Stimulated activated CD8-positive, alpha-beta memory T cell treated with anti-CD3 and anti-CD28 coated beads, Interleukin-4, amount 100 ng/mL, for 4 hours (primary cell): ENCODE data around the gene TESK1.

Experiments
- DNase-seq, 2 donors: peaks; one replicate each; pipeline ENCODE4 v3.0.0-alpha.2; 2020; ENCODE audit warnings: low read depth in 2 of 2, low spot score in 1 of 2

Gene TESK1, protein sequence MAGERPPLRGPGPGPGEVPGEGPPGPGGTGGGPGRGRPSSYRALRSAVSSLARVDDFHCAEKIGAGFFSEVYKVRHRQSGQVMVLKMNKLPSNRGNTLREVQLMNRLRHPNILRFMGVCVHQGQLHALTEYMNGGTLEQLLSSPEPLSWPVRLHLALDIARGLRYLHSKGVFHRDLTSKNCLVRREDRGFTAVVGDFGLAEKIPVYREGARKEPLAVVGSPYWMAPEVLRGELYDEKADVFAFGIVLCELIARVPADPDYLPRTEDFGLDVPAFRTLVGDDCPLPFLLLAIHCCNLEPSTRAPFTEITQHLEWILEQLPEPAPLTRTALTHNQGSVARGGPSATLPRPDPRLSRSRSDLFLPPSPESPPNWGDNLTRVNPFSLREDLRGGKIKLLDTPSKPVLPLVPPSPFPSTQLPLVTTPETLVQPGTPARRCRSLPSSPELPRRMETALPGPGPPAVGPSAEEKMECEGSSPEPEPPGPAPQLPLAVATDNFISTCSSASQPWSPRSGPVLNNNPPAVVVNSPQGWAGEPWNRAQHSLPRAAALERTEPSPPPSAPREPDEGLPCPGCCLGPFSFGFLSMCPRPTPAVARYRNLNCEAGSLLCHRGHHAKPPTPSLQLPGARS

DNA sequence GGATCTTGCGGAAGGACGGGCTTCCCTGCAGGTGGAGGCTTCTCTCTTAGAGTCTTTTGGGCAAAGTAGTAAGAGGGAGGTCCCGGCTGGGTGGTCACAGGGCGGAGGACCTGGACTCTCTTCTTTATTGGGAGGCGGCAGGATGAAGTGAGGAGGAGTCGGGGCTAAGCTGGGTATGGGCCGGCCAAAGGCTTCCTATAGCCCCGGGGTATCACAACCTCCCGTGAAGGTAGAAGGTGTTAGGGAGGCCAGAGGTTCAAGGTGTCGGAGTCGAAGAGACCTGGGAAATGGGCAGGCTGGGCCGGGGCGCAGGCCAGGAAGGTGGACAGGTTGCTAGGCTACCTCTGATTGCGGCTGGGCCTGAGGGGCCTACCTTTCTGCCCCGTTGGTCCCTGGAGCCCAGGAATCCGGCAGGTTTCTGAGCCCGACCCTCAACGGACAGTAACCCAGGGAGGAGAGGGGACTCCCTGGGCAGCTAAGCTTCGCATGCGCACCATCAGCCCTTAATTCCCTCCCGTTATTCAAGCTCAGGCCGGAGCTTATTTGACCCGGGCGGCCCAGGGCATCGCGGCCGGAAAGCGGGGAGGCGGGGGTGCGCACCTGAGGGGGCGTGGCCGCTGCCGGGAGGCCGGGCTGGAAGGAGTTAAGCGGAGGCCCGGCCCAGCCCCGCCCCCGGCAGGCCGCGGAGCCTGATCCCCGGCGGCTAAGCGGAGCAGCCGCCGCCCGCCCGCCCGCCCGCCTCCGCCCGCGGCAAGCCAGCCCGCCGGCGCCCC, at the start of gene TESK1:
TSS of gene TESK1 (plus strand) at position 685 of the 773 bp plus-strand sequence. CDS start 358 bp downstream, outside the sequence.
- peak; percentile 47 to 66 for DNase-seq

DNA sequence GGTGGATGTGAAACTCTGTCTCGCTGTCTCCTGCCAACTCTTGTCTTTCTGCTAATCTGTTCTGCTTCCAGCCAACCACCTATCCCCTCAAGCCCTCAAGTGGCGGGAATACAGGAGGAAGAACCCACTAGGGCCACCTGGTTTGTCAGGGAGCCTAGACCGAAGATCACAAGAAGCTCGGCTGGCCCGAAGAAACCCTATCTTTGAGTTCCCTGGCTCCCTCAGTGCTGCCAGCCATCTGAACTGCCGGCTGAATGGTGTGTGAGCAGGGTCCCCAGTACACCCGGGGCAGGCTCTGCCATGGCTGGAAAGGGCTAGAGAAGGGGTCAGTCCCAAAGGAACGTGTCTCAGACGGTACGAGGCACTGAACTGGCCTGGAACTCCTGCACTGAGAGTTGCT, 49.2 kb upstream of the TESK1 start:
- DNase-seq, result no peak

DNA sequence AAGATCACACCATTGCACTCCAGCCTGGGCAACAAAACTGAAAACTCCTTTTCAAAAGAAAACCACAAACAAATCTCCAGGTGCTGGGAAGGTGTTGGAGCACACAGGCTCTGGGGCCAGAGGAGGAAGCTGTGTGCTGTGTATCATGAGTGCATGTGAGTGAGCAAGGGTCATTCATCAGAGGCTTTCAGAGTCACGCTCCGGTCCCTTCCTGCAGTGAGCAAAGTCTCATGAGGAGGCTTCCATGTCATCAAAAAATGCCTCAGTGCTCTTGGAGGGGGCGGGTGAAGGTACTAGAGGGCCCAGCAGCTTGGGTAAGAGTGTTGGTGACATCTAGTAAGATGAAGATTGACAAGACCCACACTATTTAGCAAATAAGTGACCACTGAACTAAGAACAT, 48.3 kb upstream of the TESK1 start:
- no peak for DNase-seq

DNA sequence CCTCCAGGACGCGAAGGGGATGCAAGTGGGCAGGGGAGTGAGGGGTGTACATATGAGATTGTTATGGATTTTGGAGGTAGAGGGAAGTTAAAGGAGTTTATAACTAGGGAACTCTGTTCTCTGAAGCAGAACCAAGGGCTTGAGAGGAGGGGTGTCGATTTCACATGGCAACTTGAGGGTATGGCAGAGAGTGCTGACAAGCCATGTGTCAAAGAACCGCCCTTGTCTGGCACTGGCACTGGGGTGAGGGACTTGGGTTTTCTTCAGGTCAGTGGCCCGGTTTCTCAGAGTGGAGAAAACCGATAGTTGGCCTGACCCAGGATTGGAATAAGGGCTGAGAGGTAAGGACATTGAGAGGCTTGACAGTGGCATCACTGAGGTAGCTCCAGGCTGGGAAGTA, 47.7 kb upstream of the TESK1 start:
- no peak for DNase-seq

DNA sequence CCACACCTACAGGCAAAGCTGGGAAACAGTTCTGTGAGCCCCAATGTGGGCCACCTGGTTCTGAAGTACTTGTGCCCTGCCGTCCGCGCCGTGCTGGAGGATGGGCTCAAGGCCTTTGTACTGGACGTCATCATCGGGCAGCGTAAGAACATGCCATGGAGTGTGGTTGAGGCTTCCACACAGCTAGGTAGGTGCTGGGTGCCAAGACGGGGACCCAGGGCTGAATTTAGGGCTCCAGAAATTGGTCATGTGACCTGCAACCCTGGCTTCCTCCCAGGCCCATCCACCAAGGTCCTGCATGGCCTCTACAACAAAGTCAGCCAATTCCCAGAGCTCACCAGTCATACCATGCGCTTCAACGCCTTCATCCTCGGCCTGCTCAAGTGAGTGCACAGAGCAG, 46.9 kb upstream of the TESK1 start:
- DNase-seq, result no peak

DNA sequence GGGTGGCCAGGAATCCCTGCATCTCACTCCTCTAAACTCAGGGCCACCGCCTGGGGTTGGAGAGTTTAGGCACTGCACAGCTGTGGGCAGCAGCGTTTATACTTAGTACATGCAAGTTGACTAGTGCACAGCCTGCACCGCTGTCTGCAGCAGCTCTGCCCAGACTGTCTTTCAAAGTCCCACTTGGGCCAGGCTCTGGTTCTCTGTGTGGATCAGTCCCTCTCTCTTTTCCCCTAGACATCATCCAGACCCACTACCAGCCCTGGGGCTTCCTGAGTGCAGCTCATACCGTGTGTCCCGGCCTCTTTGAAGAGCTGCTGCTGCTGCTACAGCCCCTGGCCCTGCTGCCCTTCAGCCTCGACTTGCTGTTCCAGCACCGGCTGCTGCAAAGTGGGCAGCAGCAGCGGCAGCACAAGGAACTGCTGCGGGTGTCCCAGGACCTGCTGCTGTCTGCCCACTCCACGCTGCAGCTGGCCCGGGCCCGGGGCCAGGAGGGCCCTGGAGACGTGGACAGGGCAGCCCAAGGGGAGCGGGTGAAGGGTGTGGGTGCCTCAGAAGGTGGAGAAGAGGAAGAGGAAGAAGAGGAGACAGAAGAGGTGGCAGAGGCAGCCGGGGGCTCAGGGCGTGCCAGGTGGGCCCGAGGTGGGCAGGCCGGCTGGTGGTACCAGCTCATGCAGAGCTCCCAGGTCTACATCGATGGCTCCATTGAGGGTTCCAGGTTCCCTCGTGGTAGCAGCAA, 45.1 kb upstream of the TESK1 start:
- no peak for DNase-seq

DNA sequence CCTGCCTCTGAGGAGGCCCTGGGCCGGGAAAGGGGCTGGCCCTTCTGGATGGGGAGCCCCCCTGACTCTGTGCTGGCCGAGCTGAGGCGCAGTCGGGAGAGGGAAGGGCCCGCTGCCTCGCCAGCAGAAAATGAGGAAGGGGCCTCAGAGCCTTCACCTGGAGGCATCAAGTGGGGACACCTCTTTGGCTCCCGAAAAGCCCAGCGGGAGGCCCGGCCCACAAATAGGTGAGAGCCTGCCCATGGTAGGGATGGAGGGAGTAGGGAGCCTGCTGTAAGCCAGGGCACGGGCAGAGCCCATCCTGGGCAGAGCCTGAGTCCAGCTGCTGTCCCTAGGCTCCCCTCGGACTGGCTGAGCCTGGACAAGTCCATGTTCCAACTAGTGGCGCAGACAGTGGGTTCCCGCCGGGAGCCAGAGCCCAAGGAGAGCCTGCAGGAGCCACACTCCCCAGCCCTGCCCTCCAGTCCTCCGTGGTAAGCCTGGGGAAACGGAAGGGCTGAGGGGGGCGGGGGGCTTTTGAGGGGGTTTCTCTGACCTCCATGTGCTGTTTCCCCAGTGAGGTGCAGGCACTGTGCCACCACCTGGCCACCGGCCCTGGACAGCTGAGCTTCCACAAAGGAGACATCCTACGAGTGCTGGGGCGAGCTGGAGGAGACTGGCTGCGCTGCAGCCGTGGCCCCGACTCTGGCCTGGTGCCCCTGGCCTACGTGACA, 44.3 kb upstream of the TESK1 start:
- DNase-seq, result no peak

DNA sequence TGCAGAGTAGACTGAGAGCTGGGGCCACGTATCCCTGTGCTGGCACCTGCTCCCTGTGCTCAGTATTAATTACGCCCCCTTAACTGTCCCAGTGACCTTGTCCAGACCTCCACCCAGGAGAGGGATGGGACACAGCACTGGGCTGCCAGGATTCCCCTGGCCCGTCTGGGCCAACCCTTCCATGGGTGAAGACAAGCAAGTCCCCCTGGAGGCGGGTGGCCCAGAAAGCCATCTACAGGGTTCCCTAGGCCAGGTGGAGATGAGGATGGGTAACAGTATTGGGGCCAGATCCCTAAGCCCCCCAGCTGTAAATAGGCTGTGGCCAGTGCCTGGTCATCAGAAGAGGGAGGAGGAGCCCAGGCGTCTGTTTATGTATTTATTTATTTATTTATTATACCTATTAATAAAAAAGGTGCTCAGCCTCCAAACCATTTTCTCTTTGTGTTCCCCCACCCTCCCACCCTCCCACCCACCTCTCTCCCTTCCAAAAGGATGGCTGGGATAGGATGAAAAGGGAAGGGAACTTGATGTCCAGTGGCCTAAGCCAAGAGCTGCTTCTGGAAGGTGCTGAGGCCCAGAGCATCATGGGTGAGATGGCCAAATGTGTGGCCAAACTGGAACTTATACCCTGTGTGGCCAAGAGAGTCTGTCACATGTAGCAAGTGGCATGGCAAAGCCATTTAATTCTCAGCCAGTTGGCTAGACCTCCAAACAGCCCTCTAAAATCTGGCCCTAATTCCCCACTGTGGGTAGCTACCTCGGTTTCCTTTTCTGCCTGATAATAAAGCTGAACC, 43.4 kb upstream of the TESK1 start:
- DNase-seq, result no peak

DNA sequence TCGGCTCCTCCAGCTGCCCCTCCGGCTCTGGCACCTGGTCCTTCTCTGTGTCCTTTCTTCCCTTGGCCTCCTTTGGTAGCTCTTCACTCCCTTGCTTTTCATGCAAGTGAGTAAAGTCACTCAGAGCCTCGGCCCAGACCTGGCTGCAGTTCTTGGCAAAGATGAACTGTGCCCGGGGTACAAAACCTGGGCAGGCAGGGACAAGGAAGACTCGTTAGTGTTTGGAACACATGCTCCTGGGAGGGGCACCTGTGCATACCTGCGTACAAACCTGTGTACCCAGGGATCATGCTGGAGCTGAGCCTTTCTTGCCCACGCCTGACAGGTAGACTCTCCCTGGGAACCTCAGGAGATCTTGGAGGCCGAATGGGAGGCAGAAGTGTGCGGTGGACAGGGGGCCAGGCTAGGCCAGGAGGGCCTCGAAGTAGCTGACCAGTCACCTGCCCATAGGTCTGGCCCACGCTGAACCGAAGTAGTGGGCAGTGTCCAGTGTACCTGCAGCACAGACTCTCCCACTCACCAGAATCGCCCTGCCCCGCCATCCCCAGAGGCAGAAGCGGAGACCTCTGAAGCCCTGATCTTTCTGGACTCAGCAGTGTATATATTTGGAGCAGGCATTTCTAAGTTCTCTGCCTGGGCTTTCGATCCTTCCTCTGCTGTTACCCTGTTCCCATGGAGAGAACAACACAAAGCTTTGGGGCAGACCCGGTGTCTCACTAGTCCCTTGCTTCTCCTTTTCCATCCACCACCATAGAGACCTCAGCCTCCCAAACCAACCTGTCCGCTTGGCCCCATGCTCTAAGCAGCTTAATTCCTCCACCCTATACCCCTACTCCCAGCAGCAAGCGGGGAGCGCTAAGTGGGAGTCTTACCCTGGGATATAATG, 41.9 kb upstream of the TESK1 start:
- DNase-seq, result no peak

DNA sequence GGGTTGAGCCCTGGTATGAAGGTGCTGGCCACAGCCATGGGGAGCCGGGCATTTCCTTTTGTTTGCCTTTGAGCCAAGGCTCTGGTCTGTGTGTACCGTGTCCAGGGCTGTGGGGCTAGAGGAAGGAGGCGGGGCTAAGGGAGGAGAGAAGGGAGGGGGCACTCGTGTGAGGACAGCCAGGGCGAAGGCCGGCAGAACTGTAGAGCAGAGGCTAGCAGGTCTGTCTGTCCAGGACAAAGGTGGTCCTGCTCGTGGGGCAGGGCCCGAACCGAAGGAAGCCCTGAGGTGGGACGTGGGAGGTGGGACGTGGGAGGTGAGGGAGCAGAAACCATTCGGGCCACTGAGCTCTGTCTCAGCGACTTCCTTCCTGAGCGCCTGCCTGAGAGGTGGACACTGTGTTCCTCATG, 41.3 kb upstream of the TESK1 start:
- no peak for DNase-seq

DNA sequence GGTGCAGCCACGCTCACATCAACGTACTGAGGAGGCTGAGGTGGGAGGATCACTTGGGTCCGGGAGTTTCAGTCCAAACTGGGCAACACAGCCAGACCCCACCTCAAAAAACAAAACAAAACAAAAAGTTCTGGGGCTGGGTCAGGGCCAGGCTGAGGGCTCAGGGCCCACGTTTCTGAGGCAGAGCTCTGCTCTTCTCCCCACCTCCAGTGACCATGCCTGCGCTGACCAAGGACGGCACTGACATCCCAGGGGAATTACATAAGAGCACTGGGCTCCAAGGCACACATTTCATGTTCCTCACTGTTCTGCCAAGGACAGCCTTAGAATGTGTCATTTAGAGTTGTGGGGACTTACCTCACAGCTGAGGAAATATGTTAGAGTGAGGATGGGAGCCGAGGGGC, 40.4 kb upstream of the TESK1 start:
- DNase-seq, result no peak

DNA sequence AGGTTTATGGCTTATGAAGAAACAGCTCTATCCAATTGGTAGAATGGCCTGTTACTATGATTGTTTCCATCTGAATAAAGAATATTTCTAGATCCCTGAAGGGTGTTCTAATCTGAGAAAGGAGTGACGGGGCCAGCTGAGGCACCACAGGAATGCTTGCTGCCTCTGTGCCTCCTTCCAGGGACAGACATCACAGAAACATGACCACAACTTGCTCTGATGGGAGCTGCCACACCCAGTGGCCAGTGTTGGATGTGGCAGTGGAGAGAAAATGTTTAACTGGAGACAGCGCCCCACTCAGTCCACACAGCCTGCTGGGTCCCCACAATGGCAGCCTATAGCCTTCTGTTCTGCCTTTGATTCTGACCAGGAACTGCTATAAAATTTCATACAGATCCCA, 38.6 kb upstream of the TESK1 start:
- no peak for DNase-seq

DNA sequence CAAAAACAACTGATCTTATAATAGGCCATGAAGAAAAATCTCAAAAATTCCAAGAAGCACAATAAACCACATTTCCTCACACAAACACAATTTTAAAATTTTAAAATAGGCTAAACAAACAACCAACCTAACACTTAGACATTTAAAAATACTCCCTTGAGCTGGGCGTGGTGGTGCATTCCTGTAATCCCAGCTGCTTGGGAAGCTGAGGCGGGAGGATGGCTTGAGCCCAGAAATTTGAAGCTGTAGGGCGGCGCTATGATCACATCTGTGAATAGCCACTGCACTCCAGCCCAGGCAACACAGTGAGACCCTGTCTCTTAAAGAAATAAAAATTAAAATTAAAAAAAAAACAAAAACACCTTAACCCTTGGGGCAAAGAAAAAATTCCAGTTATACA, 36.9 kb upstream of the TESK1 start:
- no peak for DNase-seq

DNA sequence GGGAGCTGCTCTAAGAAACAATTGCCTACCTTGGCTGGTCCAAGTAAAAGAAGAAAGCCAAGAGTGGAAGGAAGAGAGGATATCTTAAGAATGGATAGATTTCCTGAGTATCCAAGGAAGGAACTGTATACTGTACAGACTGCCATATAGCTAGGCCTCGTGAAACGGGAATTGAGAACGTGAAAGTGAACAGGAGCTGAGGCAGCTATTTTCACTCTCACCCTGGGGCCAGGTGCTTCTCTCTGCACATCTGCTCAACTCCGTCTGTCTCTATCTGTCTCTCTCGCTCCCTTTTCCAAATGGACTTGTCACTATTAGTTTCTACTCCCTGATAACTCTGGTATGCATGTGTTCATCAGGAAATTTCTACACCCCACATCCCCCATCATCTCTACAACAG, 35.9 kb upstream of the TESK1 start:
- DNase-seq, result no peak

DNA sequence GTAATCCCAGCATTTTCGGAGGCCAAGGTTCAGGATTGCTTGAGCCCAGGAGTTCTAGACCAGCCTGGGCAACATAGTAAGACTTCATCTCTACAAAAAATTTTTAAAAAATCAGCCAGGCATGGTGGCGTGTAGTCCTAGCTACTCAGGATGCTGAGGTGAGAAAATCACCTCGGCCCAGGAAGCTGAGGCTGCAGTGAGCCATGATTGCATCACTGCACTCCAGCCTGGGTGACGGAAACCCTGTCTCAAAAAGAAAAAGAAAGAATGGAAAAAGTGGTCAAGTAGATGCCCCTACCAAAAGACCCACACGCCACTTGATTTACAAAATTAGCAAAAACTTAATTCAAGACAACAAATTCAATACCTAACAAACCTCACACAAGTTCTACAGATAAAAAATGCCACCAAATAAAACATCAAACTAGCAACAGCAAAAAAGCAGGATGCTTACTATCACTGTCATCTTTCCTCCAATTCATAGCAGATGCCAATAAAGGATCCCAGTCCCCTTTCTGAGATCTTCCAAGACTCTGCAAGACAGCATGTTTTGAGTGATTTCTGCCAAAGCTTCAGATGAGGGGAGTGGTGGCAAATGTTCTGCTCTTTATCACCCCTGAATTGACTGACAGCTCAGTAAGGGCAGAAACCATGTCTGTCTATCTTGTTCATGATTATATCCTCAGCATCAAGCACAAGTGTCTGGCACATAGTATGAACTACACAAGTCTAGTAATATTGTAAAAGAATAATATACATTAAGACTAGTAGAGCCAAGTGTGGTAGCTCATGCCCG, 34.2 kb upstream of the TESK1 start:
- DNase-seq, result no peak

DNA sequence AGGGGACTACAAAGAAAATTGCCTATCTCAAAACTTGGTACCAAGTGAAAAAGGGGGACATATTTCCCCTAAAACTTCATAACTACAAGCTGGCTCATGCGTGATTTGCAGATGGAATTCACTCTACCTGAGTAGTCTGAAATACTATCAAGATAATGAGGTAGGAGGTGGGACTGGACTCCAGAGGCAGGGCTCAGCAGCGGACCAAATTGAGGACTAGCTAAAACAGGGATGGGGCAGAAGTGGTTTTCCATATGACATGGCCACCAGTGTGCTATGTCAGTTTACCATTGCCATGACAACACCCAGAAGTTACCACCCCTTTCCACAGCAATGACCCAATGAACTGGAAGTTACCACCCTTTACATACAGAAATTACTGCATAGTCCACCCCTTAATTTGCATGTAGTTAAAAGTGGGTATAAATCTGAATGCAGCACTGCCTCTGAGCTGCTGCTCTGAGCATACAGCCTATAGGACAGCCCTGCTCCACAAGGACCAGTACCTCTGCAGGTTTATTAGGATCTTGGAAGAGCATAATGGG, 30.4 kb upstream of the TESK1 start:
- DNase-seq, result no peak

DNA sequence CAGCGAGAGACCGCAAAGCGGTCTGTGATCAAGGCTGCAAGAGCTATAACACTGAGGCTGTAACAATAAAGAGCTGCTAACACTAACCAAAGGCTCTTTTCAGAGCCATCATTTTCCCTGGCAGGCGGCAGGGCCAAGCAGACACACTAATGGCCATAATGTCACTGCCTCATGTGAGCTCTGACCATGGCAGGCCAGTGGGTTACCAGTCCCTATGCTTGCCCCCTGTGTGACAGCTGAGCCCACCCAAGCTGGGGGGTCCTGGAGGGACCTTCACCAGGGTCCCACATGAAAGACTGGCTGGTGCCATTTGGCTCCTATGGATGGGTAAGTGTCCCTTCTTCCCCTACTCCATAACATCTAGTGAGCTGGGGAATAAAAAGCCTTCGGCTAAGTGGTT, 29.6 kb upstream of the TESK1 start:
- DNase-seq, result no peak

DNA sequence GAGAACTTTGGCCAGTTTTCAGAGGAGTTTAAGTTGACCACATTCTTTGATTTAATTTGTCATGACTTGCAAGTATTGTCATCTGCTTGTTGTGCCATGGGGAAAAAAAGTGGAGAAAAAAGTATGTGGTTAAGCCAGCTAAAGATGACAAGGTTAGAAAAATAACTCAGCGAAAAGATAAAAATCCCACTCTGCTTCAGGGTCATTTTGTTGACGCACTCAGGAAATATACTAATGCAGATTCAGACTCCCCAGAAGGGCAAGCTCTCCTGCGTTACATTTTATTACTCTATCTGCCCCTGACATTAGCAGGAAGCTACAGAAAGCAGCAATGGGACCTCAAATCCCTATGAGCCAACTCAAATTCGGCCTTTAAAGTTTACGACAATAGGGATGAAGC, 27.6 kb upstream of the TESK1 start:
- DNase-seq, result no peak
